GM18505 (cell line): ENCODE measurements around the gene ANAPC7.

Experiments used
- ATAC-seq: cut with Tn5 transposase; IDR thresholded peaks from one replicate; pipeline ENCODE4 v1.9.1; 2021; ENCODE audit not compliant: unreplicated experiment
- POLR2A ChIP-seq: IDR thresholded peaks from 4 replicates; pipeline ENCODE4 v1.6.1; 2011; ENCODE audit warnings: borderline replicate concordance; ENCODE audit not compliant: insufficient read depth, insufficient read length; ENCODE audit errors: extremely low read depth

ANAPC7 gene

GRCh38 chr12:110330544-110330943, 73.0 kb downstream of the ANAPC7 start:
- no peak for TF ChIP-seq POLR2A
- no peak for ATAC-seq

- no peak for TF ChIP-seq POLR2A
- no peak for ATAC-seq
These were observed 73.4 kb downstream of the ANAPC7 start for GRCh38 chr12:110330124-110330523.

- no peak for ATAC-seq
- no peak for TF ChIP-seq POLR2A
These were observed 73.8 kb downstream of the ANAPC7 start for GRCh38 chr12:110329710-110330109.
